Measurements from ENCODE around the gene ZNF516.
A peak's percentile ranks its signal among the peaks of the same experiment; 100 is the strongest.

The ZNF516 gene

GRCh38 chr18:76494231-76495005 is 624 bp downstream of the ZNF516 start:
- peak overlapping the region; percentile 66 for H3K4me3 ChIP-seq (ENCODE audit: low read length)
- peak; percentile 35 for DNase-seq (ENCODE audit: low read depth)

GRCh38 chr18:76493213-76494161 is 1.6 kb downstream of the ZNF516 start:
- no peak for TF ChIP-seq CTCF (conservative IDR thresholded peaks at IDR 0.05; ENCODE audit: low read length)
- H3K4me3 ChIP-seq (ENCODE audit: low read length): peak overlapping the region; percentile 66
- DNase-seq (ENCODE audit: low read depth): peak; percentile 52

More at GRCh38 chr18:76494231-76495005, 624 bp downstream of the ZNF516 start:
- TF ChIP-seq CTCF (conservative IDR thresholded peaks at IDR 0.05; ENCODE audit: low read length): no peak

- H3K4me3 ChIP-seq (ENCODE audit: low read length): peak overlapping the region; percentile 66
- no peak for TF ChIP-seq CTCF (conservative IDR thresholded peaks at IDR 0.05; ENCODE audit: low read length)
- peak; percentile 99 for DNase-seq (ENCODE audit: low read depth)
These were observed 2.3 kb downstream of the ZNF516 start for GRCh38 chr18:76492669-76493212.

GRCh38 chr18:76491776-76492668 is 3.0 kb downstream of the ZNF516 start:
- TF ChIP-seq CTCF (conservative IDR thresholded peaks at IDR 0.05; ENCODE audit: low read length): no peak
- H3K4me3 ChIP-seq (ENCODE audit: low read length): peak overlapping the region; percentile 66
- no peak for DNase-seq (ENCODE audit: low read depth)

GRCh38 chr18:76491473-76491775 is 3.6 kb downstream of the ZNF516 start:
- DNase-seq (ENCODE audit: low read depth): peak; percentile 49
- H3K4me3 ChIP-seq (ENCODE audit: low read length): peak overlapping the region; percentile 66
- no peak for TF ChIP-seq CTCF (conservative IDR thresholded peaks at IDR 0.05; ENCODE audit: low read length)

- TF ChIP-seq CTCF (conservative IDR thresholded peaks at IDR 0.05; ENCODE audit: low read length): no peak
- no peak for DNase-seq (ENCODE audit: low read depth)
- H3K4me3 ChIP-seq (ENCODE audit: low read length): peak overlapping the region; percentile 66
These were observed 4.2 kb downstream of the ZNF516 start for GRCh38 chr18:76490670-76491472.
